ENCODE results near the gene MAP4K2. TPM values are rescaled to one million over a fixed set of nuclear protein-coding genes. Genes with fewer than 3 reads are reported as not detected.
A peak's percentile ranks its signal among the peaks of the same experiment; 100 is the strongest.

MAP4K2 gene
- total RNA-seq, 2 experiments from 2014 or later: 92.0 to 96.2 TPM

DNA sequence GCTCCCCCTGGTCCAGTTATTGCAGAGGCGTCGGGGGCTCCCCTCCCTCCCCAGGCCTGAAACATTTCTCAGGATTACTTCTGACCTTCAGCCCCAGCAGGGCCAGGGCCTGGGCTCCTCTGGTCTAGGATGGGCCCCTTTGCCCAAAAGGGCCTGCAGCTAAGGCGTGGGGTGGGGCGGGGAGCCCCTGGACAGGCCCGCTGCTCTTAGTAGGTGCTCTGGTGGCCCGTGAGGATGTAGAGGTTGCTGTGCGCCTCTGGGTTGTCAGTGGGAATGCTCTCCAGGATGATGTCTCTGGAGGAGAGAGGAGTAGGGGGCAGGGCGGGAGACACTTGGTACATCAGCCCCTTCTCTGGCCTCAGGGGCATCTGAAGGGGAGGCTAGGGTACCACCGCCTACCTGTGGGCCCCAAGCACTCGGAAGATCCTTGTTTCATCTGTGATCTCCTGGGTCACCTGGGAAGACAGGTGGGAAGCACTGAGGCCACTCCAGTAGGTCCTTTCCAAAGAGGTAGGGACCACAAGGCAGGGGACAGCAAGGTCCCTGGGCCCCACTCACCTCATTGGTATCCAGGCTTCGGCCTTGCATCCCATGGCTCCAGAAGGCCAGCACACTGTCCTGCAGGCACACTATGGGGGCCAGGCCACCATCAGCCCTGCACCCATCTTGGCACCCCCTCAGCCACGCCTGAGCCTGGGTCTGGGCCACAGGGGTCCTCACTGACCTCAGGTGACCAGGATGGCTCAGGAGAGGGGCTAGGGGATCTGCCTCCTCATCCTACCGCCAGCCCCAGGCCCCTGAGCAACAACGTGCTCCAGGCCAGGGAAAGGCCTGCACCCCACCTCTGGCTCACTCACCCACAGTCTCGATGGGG, 13.4 kb downstream of the MAP4K2 start:
- DNase-seq (peak; percentile 14), ATAC-seq (ENCODE audit: low read depth) (no peak)
- Mint-ChIP-seq H3K4me1 (peaks cover 16% of the 10 kb centered on the region), H3K27me3 (no peaks in the 10 kb centered on the region), H3K4me3 (no peak overlapping the region), H3K9me3 (no peaks in the 10 kb centered on the region), H3K36me3 (peaks cover 7% of the 10 kb centered on the region), H3K27ac (no peak overlapping the region)
- POLR2A ChIA-PET: interaction anchor here (1.4 kb wide), 1 partner anchor 11 kb away, joined by 4 read pairs; the partner anchor contains the start of gene SF1

DNA sequence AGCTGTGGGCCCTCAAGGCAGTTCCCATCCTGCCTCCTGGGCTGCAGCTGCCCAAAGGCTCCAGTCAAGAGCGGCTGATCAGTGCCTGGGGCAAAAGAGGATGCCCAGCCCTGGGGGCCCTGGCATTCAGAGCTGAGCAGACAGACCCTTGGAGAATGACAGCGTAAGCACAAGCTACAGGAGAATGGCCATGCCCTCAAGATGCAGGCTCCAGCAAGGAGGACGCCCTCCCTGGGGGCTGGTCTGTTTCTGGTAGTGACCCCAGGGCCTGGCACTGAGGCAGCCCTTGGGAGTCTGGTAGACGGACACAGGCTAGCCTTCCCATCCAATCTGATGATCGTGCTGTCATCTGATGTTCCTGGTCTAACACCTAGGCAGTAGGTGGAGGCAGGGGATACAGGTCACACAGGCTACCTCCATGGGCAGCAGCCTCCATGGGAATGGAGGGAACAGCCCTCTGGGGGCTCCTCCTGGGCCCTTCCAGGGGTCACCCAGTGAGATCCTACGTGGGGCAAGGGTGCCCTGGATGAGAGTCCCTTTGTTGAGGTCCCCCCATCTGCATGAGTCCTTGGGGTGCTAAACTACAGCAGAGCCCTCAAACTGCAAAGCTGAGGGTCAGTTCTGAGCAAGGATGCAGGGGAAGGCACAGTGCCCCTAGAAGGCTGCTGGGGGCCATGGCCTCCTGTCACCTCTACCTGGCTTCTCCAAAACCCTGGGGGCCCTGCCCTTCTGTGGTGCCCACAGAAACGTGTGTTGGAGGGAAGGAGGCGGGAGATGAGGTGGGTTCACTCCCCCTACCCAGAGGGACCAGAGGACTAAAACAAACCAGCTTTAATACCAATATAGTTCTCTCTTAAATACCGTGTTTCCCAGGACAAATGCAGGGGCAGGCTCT, 14.4 kb downstream of the MAP4K2 start:
- peak; percentile 25 for DNase-seq
- Mint-ChIP-seq H3K27ac (no peak overlapping the region), H3K4me3 (no peak overlapping the region), H3K4me1 (peaks cover 8% of the 10 kb centered on the region), H3K36me3 (peaks cover 6% of the 10 kb centered on the region), H3K27me3 (no peaks in the 10 kb centered on the region), H3K9me3 (no peaks in the 10 kb centered on the region)
- POLR2A ChIA-PET: interaction anchor here (0.6 to 1.4 kb wide), 3 partner anchors 9 to 14 kb away, joined by 4 to 8 read pairs (median 4); partner anchors contain the start of gene SF1
- ATAC-seq (ENCODE audit: low read depth): no peak

DNA sequence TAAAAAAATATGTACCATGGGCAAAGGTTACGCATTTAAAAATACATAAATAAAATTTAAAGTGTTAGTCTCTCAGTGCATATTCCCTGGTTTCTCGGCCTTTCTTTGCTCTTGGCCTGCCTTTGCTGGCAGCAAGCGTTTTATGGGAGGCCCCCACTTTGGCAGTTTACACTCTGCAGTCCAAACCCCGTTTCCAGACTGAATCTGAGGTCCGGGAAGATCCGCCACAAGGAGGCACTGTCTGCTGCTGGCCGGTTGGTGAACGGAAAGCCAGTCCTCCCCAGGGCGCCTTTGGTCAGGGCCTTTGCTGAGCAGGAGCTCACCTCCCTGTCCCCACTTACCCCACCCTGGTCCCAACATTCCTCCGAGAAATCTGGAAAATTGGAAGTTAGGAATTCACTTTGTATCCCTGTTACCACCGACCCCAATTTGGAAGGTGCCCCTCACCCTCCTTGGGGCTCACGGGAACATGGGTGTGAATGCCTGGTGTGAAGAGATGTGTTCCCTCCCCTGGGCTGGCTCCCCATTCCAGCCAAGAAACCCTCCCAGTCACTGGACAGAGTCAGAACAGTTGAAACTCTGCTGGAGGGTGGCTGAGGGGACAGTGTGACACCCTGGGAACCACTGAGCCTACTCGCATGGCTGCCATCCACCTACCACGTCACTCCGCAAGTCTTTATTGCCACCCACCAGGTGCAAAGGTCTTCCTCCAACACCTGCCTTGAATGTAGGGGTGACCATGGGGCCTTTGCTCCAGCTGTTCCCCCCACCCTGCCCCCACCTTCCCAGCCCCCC, 15.3 kb downstream of the MAP4K2 start:
- POLR2A ChIA-PET: interaction anchor here (0.9 to 1.4 kb wide), 2 partner anchors 9 to 10 kb away, joined by 4 read pairs; partner anchors contain the start of gene SF1
- Mint-ChIP-seq H3K4me3 (no peak overlapping the region), H3K4me1 (peaks cover 3% of the 10 kb centered on the region), H3K27me3 (no peaks in the 10 kb centered on the region), H3K27ac (no peak overlapping the region), H3K36me3 (peaks cover 4% of the 10 kb centered on the region), H3K9me3 (no peaks in the 10 kb centered on the region)
- DNase-seq (peak; percentile 65), ATAC-seq (ENCODE audit: low read depth) (peak; percentile 73)

DNA sequence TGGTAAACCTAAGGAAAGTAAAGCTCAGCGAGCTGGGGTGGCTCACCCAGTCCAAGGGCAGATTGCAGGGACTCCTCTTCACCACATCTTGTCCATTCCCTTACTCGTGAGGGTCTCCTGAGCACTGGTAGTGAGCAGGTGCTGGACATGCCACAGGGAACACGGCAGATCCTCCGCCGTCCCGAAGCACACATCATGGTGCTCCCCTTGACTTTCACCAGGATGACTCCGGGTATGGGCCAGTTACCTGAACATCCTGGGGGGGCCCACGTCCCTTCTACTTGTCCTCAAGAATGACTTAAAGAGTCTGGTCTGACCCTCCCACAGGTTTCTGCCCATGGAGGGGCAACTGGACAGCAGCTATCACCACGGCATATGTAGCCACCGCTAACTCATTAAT, 16.7 kb downstream of the MAP4K2 start:
- DNase-seq (no peak), ATAC-seq (ENCODE audit: low read depth) (no peak)
- H3K9me3 Mint-ChIP-seq: no peaks in the 10 kb centered on the region
- no peak overlapping the region for H3K27ac Mint-ChIP-seq
- no peak overlapping the region for H3K4me3 Mint-ChIP-seq
- H3K4me1 Mint-ChIP-seq: peaks cover 3% of the 10 kb centered on the region
- H3K36me3 Mint-ChIP-seq: peaks cover 4% of the 10 kb centered on the region
- POLR2A ChIA-PET: interaction anchor here (0.8 to 1.2 kb wide), 3 partner anchors 13 to 59 kb away, joined by 3 to 5 read pairs (median 4); no protein-coding TSS in a partner anchor
- no peaks in the 10 kb centered on the region for H3K27me3 Mint-ChIP-seq

DNA sequence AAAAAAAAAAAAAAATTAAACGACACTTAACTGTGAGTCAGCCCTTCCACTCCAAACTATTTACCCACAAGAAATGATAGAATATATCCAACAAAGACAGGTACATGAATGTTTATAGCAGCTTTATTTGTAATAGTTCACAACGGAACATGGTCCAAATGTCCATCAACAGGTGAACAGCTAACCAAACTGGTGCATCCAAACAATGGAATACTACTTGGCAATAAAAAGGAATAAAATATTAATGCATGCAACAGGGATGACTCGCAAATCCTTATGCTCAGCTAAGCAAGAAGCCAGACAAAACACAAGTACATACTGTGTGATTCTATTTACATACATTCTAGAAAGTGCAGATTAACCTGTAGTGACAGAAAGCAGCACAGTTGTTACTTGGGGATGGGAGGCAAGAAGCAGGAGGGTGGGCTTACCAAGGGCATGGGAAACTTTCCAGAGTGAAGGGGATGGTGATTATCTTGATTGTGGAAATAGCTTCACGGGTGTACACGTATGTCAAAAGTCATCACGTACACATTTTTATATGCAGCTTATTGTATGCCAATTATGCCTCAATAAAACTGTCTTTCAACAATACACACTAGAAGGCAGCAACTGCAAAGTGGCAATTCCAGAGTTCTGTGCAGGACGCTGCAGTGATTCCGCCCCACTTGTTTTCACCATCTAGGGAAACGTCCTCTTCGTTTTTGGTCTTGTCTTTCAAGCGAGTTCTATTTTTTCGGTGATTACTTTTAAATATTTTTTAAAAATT, 18.0 kb downstream of the MAP4K2 start:
- no peak overlapping the region for H3K27ac Mint-ChIP-seq
- POLR2A ChIA-PET: interaction anchor here (0.7 to 0.9 kb wide), 3 partner anchors 9 to 453 kb away, joined by 3 to 5 read pairs (median 3); no protein-coding TSS in a partner anchor

DNA sequence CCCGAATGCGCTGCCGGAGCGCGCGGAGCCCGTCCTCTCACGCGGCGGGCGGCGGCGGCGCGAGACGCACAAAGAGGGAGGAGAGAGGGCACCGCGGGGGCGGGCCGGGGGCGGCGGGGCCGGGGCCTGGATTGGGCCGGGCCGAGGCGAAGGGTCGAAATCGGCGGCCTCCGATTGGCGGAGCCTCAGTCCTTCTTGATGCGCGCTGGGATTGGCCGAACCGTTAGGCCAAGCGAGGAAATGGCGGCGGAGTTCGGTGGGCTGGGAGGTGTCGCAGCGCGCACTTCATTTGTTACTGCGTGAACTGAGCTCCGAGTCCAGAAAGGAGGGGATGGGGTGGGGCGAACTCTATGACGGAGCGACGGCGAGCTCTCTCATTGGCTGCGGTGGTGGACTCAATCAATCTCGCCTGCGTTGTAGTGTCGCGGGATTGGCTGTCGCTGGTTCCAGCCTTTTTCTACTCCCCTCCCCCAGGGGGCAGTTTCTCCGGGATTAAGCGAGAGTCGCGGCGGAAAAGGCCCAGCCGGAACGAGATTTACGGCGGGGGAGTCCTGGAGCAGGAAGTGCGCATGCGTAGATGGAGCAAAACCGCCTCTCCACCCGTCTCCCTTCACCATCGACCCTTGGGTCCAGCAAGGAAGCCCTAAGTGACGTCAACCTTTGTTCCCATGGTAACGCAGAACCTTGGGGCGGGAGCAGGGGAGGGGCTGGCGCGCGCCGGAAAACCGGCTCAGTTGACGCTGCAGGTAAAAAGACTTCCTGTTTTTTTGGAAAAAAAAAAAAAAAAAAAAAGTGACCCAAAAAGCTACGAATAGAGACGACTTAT, 24.3 kb downstream of the MAP4K2 start, which contains the start of gene SF1:
Gene SF1, minus strand, starts transcription at position 70 of the 826 bp plus-strand sequence. CDS start 150 bp downstream, outside the sequence.
- H3K4me3 Mint-ChIP-seq: peak within 1 kb of the TSS; percentile 88
- H3K36me3 Mint-ChIP-seq: peaks cover 33% of the 10 kb centered on the region

More for the DNA sequence above, 18.0 kb downstream of the MAP4K2 start:
- Mint-ChIP-seq H3K4me3 (no peak overlapping the region), H3K4me1 (peaks cover 10% of the 10 kb centered on the region), H3K36me3 (peaks cover 3% of the 10 kb centered on the region), H3K9me3 (no peaks in the 10 kb centered on the region), H3K27me3 (no peaks in the 10 kb centered on the region)
- no peak for DNase-seq
- ATAC-seq (ENCODE audit: low read depth): no peak

DNA sequence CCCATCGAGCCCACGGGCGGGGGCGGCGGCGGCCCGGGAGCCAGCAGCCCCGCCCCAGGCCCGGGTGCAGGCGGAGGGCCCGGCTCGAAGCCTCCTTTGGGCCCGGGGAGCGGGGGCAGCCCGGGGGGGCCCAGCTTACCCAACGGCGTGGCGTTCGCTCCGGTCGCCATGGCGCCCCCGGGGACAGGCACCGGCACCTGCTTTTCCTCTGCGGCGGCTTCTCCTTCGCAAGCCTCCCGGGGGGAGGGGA, 24.9 kb downstream of the MAP4K2 start:
- Mint-ChIP-seq H3K4me3 (peak overlapping the region; percentile 88), H3K9me3 (no peaks in the 10 kb centered on the region), H3K4me1 (peaks cover 53% of the 10 kb centered on the region), H3K27ac (peak overlapping the region; percentile 97), H3K27me3 (no peaks in the 10 kb centered on the region), H3K36me3 (peaks cover 38% of the 10 kb centered on the region)
- ATAC-seq (ENCODE audit: low read depth) (no peak), DNase-seq (no peak)
- POLR2A ChIA-PET: interaction anchor here (0.9 to 11.0 kb wide), 12 partner anchors 10 to 461 kb away, joined by 3 to 157 read pairs (median 8); partner anchors contain the start of genes EHD1, MAP4K2, PRDX5 and PYGM

More for the DNA sequence above, 24.3 kb downstream of the MAP4K2 start, which contains the start of gene SF1:
- Mint-ChIP-seq H3K27ac (peak within 1 kb of the TSS; percentile 97), H3K9me3 (no peaks in the 10 kb centered on the region), H3K4me1 (peaks cover 47% of the 10 kb centered on the region), H3K27me3 (no peaks in the 10 kb centered on the region)
- ATAC-seq (ENCODE audit: low read depth): peak; percentile 89
- DNase-seq: peak; percentile 95
- POLR2A ChIA-PET: interaction anchor here (0.6 to 11.0 kb wide), 24 partner anchors 10 to 640 kb away, joined by 3 to 157 read pairs (median 6); partner anchors contain the start of genes EHD1, MAP4K2, MEN1 and PRDX5

DNA sequence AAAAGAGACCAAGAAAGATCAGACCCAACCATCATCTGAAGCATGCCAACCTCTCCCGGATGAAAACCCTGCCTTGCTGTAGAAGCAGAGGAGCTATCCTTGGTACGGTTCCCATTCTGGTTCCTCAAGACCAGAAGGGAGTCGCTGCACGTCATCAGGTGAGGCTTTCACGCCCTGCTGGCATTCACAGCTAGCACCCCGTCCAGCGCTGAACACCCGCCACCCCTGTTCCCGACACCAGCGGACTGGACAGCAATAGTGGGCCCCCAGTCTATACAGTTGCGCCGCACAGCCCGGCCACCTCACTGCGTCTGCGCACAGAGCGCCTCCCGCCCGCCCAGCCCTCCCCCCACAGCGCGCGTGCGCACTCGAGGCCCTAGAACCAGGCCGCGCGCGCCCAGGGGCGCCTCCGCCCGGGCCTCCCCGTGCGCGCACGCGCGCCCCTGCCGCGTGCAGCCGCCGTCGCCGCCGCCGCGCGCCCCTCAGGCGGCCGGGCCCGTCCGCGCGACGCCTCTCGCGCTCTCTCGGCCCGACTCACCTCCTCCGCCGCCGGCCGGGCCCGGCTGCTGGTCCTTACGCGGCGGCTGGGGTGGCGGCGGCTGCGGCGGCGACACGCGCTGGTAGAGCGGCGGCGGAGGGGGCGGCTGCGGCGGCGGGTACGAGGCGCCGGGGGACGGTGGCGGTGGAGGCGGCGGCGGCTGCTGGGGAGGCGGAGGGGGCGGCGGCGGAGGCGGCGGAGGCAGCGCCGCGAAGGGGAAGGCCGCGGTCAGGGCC, 25.4 kb downstream of the MAP4K2 start:
- Mint-ChIP-seq H3K27me3 (no peaks in the 10 kb centered on the region), H3K27ac (peak overlapping the region; percentile 63), H3K36me3 (peaks cover 43% of the 10 kb centered on the region), H3K4me3 (peak overlapping the region; percentile 86), H3K9me3 (no peaks in the 10 kb centered on the region), H3K4me1 (peaks cover 58% of the 10 kb centered on the region)
- POLR2A ChIA-PET: interaction anchor here (1.4 to 11.0 kb wide), 6 partner anchors 14 to 100 kb away, joined by 3 to 157 read pairs (median 19); partner anchors contain the start of genes EHD1, MAP4K2, PYGM and RASGRP2
- ATAC-seq (ENCODE audit: low read depth) (peak; percentile 6), DNase-seq (peak; percentile 93)

DNA sequence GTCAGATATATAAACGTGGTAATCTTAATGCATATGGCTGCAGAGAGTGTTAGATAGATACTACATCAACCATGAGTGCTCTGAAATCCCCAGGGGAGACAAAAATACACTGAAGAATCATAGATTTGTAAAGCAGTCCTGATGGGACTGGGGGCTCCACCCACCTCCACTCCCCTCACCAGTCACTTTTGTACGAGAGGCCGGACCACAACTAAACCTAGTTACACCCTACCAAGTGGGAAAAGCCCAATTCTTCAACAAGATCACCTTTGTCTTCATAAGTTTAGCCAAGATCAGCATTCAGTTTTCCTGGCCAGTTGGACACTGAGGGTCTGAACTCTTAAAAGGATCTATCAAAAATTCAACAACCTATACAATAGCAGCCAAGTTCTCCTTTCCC, 26.1 kb downstream of the MAP4K2 start:
- Mint-ChIP-seq H3K36me3 (peaks cover 49% of the 10 kb centered on the region), H3K27me3 (no peaks in the 10 kb centered on the region), H3K27ac (peak overlapping the region; percentile 63), H3K4me1 (peaks cover 65% of the 10 kb centered on the region), H3K9me3 (no peaks in the 10 kb centered on the region), H3K4me3 (peak overlapping the region; percentile 86)
- ATAC-seq (ENCODE audit: low read depth): no peak
- POLR2A ChIA-PET: interaction anchor here (2.2 to 11.0 kb wide), 5 partner anchors 13 to 33 kb away, joined by 12 to 157 read pairs (median 26); partner anchors contain the start of genes MAP4K2, PYGM and RASGRP2
- DNase-seq: no peak

DNA sequence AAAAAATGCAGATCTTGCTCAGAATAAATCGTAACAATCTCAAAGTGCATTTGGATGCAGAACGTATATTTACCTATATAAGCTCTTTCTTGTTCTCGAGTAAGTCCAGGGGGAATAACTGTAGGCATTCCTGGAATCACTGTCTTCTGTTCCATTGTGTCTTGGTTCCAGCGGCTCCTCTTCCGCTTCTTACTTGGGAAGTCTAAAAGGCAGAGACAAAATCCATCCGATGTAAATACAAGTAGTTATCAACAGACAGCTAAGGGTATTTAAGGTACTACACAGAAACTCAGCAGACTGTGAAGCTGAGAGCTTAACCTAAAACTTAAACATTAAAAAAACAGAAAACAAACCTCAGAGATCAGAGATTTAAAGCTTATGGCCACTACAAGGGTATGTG, 26.6 kb downstream of the MAP4K2 start:
- Mint-ChIP-seq H3K27ac (peak overlapping the region; percentile 63), H3K4me1 (peaks cover 69% of the 10 kb centered on the region), H3K36me3 (peaks cover 51% of the 10 kb centered on the region), H3K27me3 (no peaks in the 10 kb centered on the region), H3K4me3 (peak overlapping the region; percentile 86), H3K9me3 (no peaks in the 10 kb centered on the region)
- ATAC-seq (ENCODE audit: low read depth) (no peak), DNase-seq (no peak)
- POLR2A ChIA-PET: interaction anchor here (1.4 to 11.0 kb wide), 3 partner anchors 13 to 83 kb away, joined by 6 to 157 read pairs (median 18); partner anchors contain the start of genes PYGM and RASGRP2
